ENCODE measurements around the gene PIM3.
A peak's percentile ranks its signal among the peaks of the same experiment; 100 is the strongest.
"Not testable (repeated sequence)": the region's sequence is repeated elsewhere in the genome, so short reads cannot be mapped to it uniquely, and the experiment has no call there.

PIM3 gene

DNA sequence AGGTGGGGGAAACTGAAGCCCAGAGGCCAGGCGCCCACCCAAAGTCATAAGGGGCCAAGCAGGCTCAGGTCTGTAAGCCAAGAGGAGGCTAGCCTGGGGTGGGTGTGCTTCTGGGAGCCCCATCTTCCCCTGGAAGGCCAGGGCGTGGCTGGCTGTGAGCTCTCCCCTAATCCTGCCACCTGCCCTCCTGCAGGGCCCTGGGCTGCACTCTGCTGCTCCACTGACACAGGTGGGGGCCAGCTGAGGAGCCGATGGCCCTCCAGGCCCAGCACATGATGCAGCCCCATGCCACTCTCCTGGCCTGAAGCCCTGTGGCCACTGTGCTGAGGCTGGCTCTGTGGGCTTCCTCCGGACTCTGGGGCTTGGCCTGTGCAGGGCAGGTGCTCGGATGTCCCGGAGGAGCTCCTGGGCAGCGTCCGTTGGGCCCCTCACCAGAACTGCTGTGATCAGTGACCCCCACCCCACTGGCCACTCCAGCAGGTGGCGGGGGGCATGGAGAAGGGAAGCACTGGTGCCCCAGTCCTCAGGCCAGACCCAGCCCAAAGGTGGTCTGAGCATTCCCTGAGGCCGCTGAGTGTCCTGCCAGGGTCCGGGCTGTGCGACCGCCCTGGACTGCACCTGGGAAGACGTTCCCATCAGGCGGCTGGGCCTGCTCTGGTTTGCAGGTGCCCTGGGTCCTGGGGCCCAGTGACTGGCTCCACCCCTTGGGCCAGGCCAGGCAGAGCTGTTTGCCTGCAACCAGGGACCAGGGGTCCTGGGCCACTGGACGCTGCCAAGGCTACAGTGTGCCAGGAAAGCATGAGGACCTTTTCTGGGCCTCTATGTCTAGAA is 8.5 kb downstream of the PIM3 start:
- peak; percentile 19 for DNase-seq

- DNase-seq = no peak
Observed at GRCh38 chr22:49969751-49970527, 9.4 kb downstream of the PIM3 start.

GRCh38 chr22:49970528-49971231 is 10.1 kb downstream of the PIM3 start:
- DNase-seq = peak; percentile 94

GRCh38 chr22:49971232-49972162 is 10.9 kb downstream of the PIM3 start:
- no peak for DNase-seq

- DNase-seq = no peak
Observed at GRCh38 chr22:49972163-49973017, 11.8 kb downstream of the PIM3 start.

DNA sequence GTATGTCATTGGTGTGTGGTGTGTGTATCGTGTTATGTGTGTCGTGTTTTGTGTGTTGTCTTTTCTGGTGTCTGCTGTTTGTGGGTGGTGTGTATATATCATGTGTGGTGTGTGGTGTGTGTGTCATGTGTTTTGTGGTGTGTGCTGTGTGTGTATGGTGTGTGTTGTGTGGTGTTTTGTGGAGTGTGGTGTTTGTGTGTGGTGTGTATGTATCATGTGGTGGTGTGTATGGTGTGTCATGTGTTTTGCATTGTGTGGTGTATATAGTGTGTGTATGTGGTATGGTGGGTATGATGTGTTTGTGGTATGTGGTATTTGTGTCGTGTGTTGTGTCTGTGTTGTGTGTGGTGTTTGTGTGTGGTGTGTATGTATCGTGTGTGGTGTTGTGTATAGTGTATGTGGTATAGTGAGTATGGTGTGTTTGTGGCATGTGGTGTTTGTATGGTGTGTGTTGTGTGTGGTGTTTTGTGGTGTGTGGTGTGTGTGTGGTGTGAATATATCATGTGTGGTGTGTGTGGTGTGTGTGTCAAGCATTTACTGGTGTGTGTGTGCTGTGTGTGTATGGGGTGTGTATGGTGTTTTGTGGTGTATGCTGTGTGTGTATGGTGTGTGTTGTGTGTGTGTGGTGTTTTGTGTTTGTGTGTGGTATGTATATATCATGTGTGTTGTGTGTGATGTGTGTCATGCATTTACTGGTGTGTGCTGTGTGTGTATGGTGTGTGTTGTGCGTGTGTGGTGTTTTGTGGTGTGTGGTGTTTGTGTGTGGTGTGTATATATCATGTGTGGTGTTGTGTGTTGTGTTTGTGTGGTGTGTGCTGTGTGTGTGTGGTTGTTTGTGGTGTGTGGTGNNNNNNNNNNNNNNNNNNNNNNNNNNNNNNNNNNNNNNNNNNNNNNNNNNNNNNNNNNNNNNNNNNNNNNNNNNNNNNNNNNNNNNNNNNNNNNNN is 12.7 kb downstream of the PIM3 start:
- peak; percentile 24 for DNase-seq

DNA sequence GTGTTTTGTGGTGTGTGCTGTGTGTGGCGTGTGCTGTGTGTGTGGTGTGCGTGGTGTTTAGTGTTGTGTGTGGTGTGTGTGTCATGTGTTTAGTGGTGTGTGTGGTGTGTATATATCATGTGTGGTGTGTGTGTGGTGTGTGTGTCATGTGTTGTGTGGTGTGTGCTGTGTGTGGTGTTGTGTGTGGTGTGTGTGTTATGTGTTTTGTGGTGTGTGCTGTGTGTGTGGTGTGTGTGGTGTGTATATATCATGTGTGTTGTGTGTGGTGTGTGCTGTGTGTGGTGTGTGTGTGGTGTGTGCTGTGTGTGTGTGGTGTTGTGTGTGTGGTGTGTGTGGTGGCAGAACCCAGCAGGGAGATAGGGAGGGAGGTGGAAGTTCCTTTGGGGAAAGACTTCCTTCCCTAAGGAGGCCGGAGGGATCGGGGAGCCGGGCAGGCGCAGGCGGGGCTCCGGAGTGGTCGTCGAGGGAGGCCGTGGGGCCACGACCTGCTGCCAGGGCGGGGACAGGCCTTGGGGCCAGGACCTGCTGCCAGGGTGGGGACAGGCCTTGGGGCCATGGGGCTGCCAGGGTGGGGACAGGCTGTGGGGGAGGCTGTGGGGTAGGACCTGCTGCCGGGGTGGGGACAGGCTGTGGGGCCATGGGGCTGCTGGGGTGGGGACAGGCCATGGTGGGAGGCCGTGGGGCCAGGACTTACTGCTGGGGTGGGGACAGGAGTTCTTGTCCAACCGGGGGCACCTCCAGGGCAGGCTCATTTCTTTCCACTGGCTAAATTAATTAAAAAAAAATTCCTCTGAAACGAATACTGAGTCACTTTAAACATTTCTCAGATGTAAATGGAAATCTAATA is 15.2 kb downstream of the PIM3 start:
- peak; percentile 38 for DNase-seq

GRCh38 chr22:49976439-49977175 is 16.0 kb downstream of the PIM3 start:
- peak; percentile 77 for DNase-seq

DNA sequence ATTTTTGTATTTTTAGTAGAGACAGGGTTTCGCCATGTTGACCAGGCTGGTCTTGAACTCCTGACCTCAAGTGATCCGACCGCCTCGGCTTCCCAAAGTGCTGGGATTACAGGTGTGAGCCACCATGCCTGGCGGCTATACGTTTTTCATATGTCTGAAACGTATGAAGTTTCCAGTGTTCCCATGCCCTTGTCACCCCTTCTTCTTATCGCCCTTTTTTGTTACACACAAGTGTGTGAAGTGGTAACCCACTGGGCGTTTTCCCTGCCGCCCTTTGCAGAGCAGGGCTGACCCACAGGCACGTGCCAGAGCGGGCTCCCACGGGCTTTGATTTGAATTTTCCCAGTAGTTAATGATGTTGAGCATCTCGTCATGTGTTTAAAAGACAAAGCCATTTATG is 17.0 kb downstream of the PIM3 start:
- DNase-seq = no peak

- DNase-seq = peak; percentile 56
Observed at GRCh38 chr22:49979587-49980264, 19.2 kb downstream of the PIM3 start.

GRCh38 chr22:49981799-49982198 is 21.2 kb downstream of the PIM3 start:
- not testable (repeated sequence) for DNase-seq

DNA sequence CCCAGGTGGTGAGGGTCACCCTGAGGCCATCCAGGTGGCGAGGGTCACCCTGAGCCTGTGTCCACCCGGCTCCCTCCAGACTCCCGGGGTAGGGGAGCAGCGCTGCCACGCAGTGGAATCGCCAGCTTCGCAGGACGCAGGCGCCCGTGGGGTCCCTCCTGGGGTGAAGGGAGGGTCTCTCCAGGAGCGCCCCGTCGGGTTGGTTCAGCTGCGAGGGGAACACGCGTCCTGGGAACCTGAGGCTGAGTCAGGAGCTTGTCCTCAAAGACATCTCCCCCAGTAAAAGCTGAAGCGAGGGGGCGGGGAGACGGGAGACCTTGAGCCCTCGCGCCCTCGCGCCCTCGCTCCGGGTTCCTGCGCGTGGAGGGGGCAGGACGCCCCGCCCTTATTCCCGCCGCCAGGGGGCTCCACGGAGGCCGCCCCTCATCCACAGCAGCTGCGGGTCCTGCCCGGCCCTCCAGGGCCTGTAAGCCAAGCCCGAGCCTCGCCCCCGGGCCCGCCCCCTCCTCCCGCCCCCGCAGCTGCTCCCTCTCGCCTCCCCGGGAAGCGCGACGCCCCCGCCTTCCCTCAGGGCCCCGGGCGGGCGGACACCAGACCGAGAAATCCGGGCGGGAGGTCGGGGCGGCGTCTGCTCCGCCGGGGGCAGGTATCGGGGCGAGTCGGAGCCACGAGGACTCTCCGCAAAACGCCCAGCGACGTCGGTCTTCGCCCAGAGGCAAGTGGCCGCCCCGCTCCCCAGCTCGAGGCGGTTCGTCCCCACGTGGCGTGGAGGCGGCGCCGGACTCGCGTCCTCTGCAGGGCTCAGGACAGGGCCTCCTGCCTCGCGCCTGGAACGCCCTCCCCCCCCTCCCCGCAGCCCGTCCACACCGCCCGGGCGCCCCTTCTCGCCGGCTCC is 22.8 kb downstream of the PIM3 start:
- peak; percentile 64 for DNase-seq

DNA sequence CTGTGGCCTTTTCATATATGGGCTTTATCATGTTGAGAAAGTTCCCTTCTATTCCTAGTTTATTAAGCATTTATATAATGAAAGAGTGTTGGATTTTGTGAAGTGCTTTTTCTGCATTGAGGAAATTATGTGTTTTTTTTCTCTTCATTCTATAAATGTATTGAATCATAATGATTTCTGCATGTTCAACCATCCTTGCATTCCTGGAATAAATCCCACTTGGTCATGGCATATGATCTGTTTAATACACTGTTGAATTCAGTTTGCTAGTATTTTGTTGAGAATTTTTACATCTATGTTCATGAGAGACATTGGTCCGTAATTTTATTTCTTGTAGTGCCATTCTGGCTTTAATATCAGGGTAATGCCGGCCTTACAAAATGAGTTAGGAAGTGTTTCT is 25.8 kb downstream of the PIM3 start:
- DNase-seq = no peak

- DNase-seq = not testable (repeated sequence)
Observed at GRCh38 chr22:49989826-49990225, 29.3 kb downstream of the PIM3 start.

GRCh38 chr22:49991167-49991566 is 30.6 kb downstream of the PIM3 start:
- DNase-seq = no peak

DNA sequence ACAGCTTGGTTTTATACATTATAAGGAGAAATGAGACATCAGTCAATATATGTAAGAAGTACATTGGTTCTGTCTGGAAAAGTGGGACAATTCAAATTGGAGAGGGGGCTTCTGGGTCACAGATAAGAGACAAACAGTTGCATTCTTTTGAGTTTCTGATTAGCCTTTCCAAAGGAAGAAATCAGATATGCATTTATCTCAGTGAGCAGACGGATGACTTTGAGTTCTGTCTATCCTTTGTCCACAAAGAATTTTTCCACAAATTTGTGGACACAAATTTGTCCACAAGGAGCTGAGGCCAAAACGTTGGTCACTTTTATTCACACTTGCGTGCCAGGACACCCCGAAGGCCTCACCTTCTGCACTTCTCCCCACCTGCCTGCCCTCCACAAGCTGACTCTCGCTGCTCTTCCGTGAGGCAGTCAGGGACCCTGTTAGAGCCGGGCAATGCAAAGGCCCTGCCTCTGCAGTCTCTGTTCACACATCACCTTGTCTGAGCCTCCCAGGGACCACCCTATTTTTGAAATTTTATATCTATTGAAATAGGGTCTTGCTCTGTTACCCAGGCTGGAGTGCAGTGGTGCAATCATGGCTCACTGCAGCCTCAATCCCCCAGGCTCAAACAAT is 31.4 kb downstream of the PIM3 start:
- DNase-seq = no peak
